ENCODE results near the gene BST2. TPM values are rescaled to one million over a fixed set of nuclear protein-coding genes. Genes with fewer than 3 reads are reported as not detected.

Gene BST2
- total and polyA plus RNA-seq, 4 donors, result 11.6 to 14.5 (median 13.7) TPM

DNA sequence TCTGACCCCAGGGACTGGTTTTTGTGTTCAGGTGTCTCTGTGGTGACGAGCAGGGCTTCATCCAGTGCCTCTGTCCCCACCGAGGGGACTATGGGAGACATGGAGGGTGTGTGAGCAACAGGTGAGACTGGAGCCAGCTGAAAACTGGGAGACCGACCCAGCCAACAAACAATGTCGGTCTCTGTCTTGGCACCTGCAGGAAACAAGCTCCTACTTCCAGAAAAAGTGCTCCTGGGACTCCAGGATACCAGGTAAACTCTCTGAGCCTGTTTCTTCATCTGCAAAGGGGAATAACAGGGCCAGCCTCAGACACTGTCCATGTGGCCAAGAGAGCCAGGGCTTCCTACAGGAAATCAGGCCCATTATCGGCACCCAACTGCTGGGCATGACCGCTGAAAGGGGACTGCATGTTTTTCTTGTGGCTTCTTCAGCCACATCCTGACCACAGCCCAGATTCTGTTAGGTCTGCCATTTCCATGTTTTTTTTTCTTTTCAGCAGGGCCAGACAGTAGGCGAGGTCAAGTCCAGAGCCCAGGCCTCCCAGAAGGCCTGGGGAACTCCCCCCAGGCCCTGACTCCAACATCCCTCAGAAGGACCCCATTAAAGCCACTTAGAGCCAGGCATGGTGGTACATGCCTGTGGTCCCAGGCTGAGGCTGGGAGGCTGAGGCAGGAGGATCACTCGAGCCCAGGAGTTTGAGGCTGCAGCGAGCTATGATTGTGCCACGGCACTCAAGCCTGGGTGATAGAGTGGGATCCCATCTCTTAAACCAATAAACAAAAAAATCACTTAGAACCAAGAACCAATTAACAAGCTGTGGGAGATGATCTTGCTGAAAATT lies 836 bp upstream of the BST2 start:
- peaks cover 6% of the 10 kb centered on the region for H3K27me3 ChIP-seq (ENCODE audit: control insufficient read depth, insufficient read depth, low read length)
- no peak for DNase-seq (ENCODE audit: low read depth in 4 of 6, low spot score in 6 of 6)
- peaks cover 19% of the 10 kb centered on the region for H3K4me1 ChIP-seq (ENCODE audit: control insufficient read depth, insufficient read depth, low read length)
- no peaks in the 10 kb centered on the region for H3K9me3 ChIP-seq (ENCODE audit: control insufficient read depth, insufficient read depth, low read length)
- H3K4me3 ChIP-seq (ENCODE audit: low read depth, low read length), result no peak overlapping the region
- H3K27ac ChIP-seq (ENCODE audit: low read depth, low read length), result no peak overlapping the region
- 83% methylated on average over 7 of the region's 10 CpGs for WGBS (ENCODE audit: insufficient coverage)
- H3K36me3 ChIP-seq (ENCODE audit: control insufficient read depth, insufficient read depth, low read length), result no peaks in the 10 kb centered on the region

DNA sequence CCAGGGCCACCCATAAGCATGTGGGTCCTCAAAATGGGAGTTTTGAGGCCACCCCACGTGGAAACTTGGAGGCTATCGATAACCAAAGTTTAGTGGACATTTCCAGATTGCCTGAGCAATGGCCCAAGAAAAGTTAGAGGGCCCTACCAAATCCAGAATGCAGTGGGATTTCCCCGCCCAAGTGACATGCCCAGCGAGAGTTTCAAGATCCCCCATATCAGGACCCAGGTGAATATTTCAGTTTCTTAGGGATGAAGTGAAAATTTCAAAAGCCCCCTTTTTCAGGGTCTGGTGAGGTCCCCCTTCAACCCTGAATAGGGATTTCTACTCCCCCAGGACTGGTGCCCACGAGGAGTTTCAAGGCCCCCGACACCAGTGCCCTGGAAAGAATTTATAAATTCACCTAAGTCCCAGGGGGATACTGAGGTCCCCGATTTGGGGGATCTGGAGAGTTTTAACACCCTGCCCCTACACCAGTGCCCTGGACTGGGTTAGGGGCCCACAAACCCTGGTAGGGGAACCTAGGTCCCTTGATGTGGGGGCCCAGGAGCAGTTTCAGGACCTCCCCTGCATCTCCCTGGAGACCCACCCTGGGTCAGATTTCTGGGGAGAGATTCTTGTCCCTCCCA lies 695 bp downstream of the BST2 start:
- Histone ChIP-seq H3K27ac (ENCODE audit: low read depth, low read length) (no peak overlapping the region), H3K4me3 (ENCODE audit: low read depth, low read length) (no peak overlapping the region), H3K9me3 (ENCODE audit: control insufficient read depth, insufficient read depth, low read length) (no peaks in the 10 kb centered on the region), H3K36me3 (ENCODE audit: control insufficient read depth, insufficient read depth, low read length) (no peaks in the 10 kb centered on the region), H3K4me1 (ENCODE audit: control insufficient read depth, insufficient read depth, low read length) (peaks cover 19% of the 10 kb centered on the region), H3K27me3 (ENCODE audit: control insufficient read depth, insufficient read depth, low read length) (peaks cover 6% of the 10 kb centered on the region)
- no peak for DNase-seq (ENCODE audit: low read depth in 4 of 6, low spot score in 6 of 6)
- 89% methylated on average over 3 of the region's 7 CpGs for WGBS (ENCODE audit: insufficient coverage)

DNA sequence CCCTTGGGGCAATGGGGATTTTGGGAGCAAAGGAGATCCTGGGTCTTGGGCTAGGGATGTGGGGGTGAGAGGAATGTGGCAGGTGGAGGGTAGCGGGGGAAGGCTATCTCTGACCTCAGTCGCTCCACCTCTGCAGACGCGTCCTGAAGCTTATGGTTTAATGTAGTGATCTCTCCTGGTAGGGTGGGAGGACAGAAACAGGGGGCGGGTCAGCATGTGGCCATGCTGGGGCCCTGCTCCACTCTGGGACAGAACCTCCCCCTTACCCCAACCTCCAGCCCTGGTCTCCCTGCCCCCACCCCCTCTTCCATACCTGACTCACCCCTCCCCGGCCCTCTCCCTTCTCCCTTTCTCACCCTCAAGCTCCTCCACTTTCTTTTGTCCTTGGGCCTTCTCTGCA lies 1.4 kb downstream of the BST2 start:
- H3K4me3 ChIP-seq (ENCODE audit: low read depth, low read length), result no peak overlapping the region
- peaks cover 6% of the 10 kb centered on the region for H3K27me3 ChIP-seq (ENCODE audit: control insufficient read depth, insufficient read depth, low read length)
- no peak overlapping the region for H3K27ac ChIP-seq (ENCODE audit: low read depth, low read length)
- H3K4me1 ChIP-seq (ENCODE audit: control insufficient read depth, insufficient read depth, low read length), result peaks cover 19% of the 10 kb centered on the region
- no peaks in the 10 kb centered on the region for H3K36me3 ChIP-seq (ENCODE audit: control insufficient read depth, insufficient read depth, low read length)
- no peaks in the 10 kb centered on the region for H3K9me3 ChIP-seq (ENCODE audit: control insufficient read depth, insufficient read depth, low read length)
- 86% methylated on average over 4 of the region's 6 CpGs for WGBS (ENCODE audit: insufficient coverage)
- DNase-seq (ENCODE audit: low read depth in 4 of 6, low spot score in 6 of 6), result no peak

DNA sequence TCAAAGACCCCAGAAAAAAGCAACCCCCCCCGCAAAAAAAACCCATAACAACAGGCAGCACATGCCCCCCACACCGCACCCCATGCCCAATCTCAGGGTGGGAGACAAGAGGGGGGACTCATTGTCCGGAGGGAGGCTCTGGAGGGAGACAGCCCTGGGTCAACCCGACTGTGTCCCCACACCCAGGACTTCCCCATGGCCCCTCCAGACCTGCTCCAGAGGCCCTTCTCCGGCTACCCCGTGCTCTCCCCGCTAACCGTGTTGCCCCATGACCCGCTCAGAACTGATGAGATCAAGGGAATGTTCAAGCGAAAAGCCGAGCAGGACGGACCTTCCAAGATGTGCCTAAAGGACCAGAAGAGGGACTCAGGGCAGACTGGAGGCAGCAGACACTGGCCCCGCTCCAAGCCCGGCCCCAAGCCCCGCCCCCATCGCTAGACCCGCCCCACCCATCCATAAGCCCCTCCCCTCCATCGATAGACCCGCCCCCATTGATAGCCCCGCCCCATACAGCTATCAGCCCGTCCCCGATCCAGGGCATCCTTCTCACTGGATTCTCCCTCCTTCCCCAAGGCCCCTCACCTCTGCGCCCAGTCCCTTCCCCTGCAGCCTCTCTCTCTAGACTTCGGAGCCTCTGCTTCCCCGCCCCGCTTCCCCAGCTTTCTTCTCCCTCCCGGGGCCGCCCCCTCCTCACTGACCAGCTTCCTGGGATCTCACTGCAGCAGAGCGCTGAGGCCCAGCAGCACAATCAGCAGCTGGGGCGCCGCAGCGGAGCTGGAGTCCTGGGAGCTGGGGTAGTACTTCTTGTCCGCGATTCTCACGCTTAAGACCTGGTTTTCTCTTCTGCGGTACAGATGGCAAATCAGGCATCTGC lies 2.2 kb downstream of the BST2 start:
- Histone ChIP-seq H3K36me3 (ENCODE audit: control insufficient read depth, insufficient read depth, low read length) (no peaks in the 10 kb centered on the region), H3K4me1 (ENCODE audit: control insufficient read depth, insufficient read depth, low read length) (peaks cover 19% of the 10 kb centered on the region), H3K27ac (ENCODE audit: low read depth, low read length) (no peak overlapping the region), H3K27me3 (ENCODE audit: control insufficient read depth, insufficient read depth, low read length) (peaks cover 6% of the 10 kb centered on the region), H3K9me3 (ENCODE audit: control insufficient read depth, insufficient read depth, low read length) (no peaks in the 10 kb centered on the region), H3K4me3 (ENCODE audit: low read depth, low read length) (no peak overlapping the region)
- DNase-seq (ENCODE audit: low read depth in 4 of 6, low spot score in 6 of 6), result peak in 1 of 6 donors; percentile 23
- WGBS (ENCODE audit: insufficient coverage), result 26% methylated on average over 26 of the region's 36 CpGs

DNA sequence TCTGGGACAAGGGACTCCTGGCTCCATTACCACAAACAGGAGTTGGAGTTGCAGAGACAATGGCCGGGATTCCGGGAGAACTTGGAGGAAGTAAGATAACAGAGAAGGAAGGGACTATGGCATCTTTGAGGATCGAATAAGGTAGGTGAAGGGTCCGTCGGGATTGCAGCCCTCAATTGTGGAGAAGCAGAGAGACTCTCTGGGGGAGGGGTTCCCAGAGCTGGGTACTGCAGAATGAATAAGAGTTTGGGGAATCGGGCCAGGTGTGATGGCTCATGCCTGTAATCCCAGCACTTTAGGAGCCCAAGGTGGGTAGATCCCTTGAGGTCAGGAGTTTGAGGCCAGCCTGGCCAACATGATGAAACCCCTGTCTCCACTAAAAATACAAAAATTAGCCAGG lies 3.8 kb downstream of the BST2 start:
- Histone ChIP-seq H3K27me3 (ENCODE audit: control insufficient read depth, insufficient read depth, low read length) (peaks cover 6% of the 10 kb centered on the region), H3K4me3 (ENCODE audit: low read depth, low read length) (no peak overlapping the region), H3K4me1 (ENCODE audit: control insufficient read depth, insufficient read depth, low read length) (peaks cover 17% of the 10 kb centered on the region), H3K9me3 (ENCODE audit: control insufficient read depth, insufficient read depth, low read length) (no peaks in the 10 kb centered on the region), H3K27ac (ENCODE audit: low read depth, low read length) (no peak overlapping the region), H3K36me3 (ENCODE audit: control insufficient read depth, insufficient read depth, low read length) (no peaks in the 10 kb centered on the region)
- WGBS (ENCODE audit: insufficient coverage), result 89% methylated on average over 5 of the region's 6 CpGs
- DNase-seq (ENCODE audit: low read depth in 4 of 6, low spot score in 6 of 6), result no peak

DNA sequence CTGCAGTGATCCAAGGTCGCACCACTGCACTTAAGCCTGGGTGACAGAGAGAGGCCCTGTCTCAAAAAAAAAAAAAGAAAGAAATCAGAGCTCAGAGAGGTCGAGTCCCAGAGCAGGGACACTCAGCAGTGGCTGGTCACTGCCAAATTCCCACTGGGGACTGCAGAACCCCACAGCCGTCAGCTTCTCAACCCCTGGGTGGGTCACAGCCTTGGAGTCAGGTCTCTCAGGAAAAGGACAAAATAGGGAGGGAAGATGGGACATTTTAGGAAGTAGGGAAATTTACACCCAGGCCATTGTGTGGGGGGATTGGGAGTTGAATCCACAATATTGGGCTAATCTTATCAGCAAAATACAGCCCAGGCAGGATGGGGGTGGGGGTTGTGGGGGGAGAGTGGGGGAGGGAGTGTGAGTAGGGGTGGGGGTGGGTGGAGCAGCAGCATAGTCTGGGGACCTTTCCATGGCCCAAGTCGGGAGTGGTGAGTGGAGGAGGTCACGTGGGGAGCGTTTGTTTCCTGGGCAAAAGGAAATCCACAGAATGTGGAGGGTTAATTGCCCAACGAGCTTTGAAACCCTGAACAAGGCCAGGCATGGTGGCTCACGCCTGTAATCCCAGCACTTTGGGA lies 6.4 kb downstream of the BST2 start:
- Histone ChIP-seq H3K9me3 (ENCODE audit: control insufficient read depth, insufficient read depth, low read length) (no peaks in the 10 kb centered on the region), H3K36me3 (ENCODE audit: control insufficient read depth, insufficient read depth, low read length) (no peaks in the 10 kb centered on the region), H3K4me1 (ENCODE audit: control insufficient read depth, insufficient read depth, low read length) (peaks cover 3% of the 10 kb centered on the region), H3K27me3 (ENCODE audit: control insufficient read depth, insufficient read depth, low read length) (peaks cover 7% of the 10 kb centered on the region), H3K27ac (ENCODE audit: low read depth, low read length) (no peak overlapping the region), H3K4me3 (ENCODE audit: low read depth, low read length) (no peak overlapping the region)
- 62% methylated on average over 7 of the region's 8 CpGs for WGBS (ENCODE audit: insufficient coverage)
- DNase-seq (ENCODE audit: low read depth in 4 of 6, low spot score in 6 of 6), result no peak

DNA sequence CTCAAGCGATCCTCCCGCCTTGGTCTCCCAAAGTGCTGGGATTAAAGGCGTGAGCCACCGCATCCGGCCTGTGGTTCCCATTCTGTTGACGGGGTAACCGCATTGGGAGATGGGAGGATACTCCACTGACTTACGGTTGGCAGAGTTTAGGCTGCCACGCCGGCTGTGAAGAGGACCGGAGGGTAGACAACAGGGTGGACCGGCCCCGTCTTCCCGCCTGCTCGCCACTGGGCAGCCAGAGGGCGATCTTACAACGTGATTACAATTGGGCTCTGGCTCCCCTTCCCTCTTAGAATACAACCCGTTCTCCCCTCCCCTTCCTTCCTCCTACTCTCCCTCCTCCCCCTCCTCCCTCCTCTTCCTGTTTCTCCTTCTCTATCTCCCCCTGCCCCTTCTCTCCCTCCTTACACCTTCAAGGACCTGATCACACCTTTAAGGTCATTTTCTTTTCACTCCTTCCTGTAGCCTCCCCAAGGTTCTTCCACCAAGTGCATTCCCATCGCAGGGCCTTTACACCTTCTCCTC lies 10.5 kb downstream of the BST2 start:
- Histone ChIP-seq H3K36me3 (ENCODE audit: control insufficient read depth, insufficient read depth, low read length) (no peaks in the 10 kb centered on the region), H3K9me3 (ENCODE audit: control insufficient read depth, insufficient read depth, low read length) (no peaks in the 10 kb centered on the region), H3K27me3 (ENCODE audit: control insufficient read depth, insufficient read depth, low read length) (peaks cover 10% of the 10 kb centered on the region), H3K4me1 (ENCODE audit: control insufficient read depth, insufficient read depth, low read length) (peaks cover 13% of the 10 kb centered on the region), H3K27ac (ENCODE audit: low read depth, low read length) (no peak overlapping the region), H3K4me3 (ENCODE audit: low read depth, low read length) (no peak overlapping the region)
- WGBS (ENCODE audit: insufficient coverage), result 23% methylated on average over 16 of the region's 19 CpGs
- DNase-seq (ENCODE audit: low read depth in 4 of 6, low spot score in 6 of 6), result peak in 1 of 6 donors; percentile 55

DNA sequence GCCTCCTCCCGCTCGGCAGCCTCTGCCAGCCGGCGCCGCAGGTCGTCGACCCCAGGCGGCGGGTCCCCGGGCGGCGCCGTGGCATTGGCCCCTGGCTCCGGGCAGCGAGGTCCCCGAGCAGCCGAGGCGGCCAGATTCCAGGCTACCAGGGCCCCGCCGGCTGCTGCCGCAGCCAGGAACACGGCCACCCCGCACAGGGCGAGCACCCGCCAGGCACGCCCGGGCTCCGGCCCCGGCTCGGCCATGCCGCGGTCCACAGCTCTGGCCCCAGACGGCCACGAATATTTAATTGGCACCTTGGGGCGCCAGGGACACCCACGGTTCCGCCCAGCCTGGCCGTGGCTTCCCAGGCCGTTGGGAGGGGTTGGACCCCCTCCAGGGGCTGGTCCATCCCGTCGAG lies 11.5 kb downstream of the BST2 start, which contains the start of gene CCDC194:
TSS of gene CCDC194 (minus strand) at position 283 of the 400 bp plus-strand sequence. CDS start at position 245, 38 bp downstream.
- DNase-seq (ENCODE audit: low read depth in 4 of 6, low spot score in 6 of 6), result no peak
- Histone ChIP-seq H3K4me3 (ENCODE audit: low read depth, low read length) (no peak within 1 kb of the TSS), H3K36me3 (ENCODE audit: control insufficient read depth, insufficient read depth, low read length) (no peaks in the 10 kb centered on the region), H3K4me1 (ENCODE audit: control insufficient read depth, insufficient read depth, low read length) (peaks cover 13% of the 10 kb centered on the region), H3K27me3 (ENCODE audit: control insufficient read depth, insufficient read depth, low read length) (peaks cover 11% of the 10 kb centered on the region), H3K27ac (ENCODE audit: low read depth, low read length) (no peak within 1 kb of the TSS), H3K9me3 (ENCODE audit: control insufficient read depth, insufficient read depth, low read length) (no peaks in the 10 kb centered on the region)
- 38% methylated on average over 41 of the region's 41 CpGs for WGBS (ENCODE audit: insufficient coverage)

DNA sequence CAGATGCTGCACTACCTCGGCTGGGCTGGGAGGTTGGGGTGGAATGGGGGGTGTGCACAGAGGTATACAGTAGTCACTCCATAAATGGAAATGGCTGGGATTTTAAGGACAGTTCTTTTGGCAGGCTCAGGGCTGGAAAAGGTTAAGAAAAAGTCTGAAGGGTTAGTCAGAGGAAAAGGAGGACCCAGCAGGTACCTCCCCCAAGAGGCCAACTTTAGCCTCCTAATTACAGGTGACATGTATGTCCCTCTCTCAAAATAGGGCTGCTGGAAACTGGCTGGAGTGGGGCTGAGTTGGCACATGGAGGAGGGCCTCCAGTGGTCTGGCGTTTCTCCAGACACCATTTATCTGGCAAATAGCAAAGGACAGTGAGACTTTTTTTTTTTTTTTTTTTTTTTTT lies 12.4 kb downstream of the BST2 start:
- peaks cover 11% of the 10 kb centered on the region for H3K27me3 ChIP-seq (ENCODE audit: control insufficient read depth, insufficient read depth, low read length)
- H3K4me3 ChIP-seq (ENCODE audit: low read depth, low read length), result no peak overlapping the region
- 67% methylated on average over 1 of the region's 2 CpGs for WGBS (ENCODE audit: insufficient coverage)
- H3K9me3 ChIP-seq (ENCODE audit: control insufficient read depth, insufficient read depth, low read length), result no peaks in the 10 kb centered on the region
- H3K4me1 ChIP-seq (ENCODE audit: control insufficient read depth, insufficient read depth, low read length), result peaks cover 13% of the 10 kb centered on the region
- DNase-seq (ENCODE audit: low read depth in 4 of 6, low spot score in 6 of 6), result no peak
- no peaks in the 10 kb centered on the region for H3K36me3 ChIP-seq (ENCODE audit: control insufficient read depth, insufficient read depth, low read length)
- H3K27ac ChIP-seq (ENCODE audit: low read depth, low read length), result no peak overlapping the region
